Measurements from ENCODE around the gene TTBK2. TPM values are rescaled to one million over a fixed set of nuclear protein-coding genes. Genes with fewer than 3 reads are reported as not detected.

Gene TTBK2
- total RNA-seq, 4 donors from 2014 or later, result 6.0 to 16.2 (median 11.9) TPM

DNA sequence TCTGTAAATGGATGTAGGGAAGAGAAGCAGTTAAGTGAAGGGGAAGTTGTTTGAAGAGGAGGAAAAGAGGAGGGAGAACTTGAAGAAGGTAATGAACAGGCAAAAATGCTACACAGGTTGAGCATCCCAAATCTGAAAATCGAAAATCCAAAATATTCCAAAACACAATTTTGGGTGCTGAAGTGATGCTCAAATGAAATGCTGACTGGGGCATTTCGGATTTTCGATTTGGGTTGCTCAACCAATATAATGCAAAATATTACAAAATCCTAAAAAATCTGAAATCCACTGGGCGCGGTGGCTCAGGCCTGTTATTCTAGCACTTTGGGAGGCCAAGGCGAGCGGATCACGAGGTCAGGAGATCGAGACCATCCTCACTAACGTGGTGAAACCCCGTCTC, 121.8 kb downstream of the TTBK2 start:
- TF ChIP-seq POLR2A (IDR thresholded peaks at IDR 0.05) (no peak), CTCF (IDR thresholded peaks at IDR 0.05) (no peak)
- no peak overlapping the region for H3K4me3 ChIP-seq (ENCODE audit: low read depth, poor library complexity, severe bottlenecking)
- WGBS, 2 donors, result 97% methylated on average over 11 of the region's 11 CpGs
- intact Hi-C loops (cut with DNase I; ENCODE audit: low total_unique reads), result no loop called here
- DNase-seq (ENCODE audit: low spot score in 2 of 2), result no peak

DNA sequence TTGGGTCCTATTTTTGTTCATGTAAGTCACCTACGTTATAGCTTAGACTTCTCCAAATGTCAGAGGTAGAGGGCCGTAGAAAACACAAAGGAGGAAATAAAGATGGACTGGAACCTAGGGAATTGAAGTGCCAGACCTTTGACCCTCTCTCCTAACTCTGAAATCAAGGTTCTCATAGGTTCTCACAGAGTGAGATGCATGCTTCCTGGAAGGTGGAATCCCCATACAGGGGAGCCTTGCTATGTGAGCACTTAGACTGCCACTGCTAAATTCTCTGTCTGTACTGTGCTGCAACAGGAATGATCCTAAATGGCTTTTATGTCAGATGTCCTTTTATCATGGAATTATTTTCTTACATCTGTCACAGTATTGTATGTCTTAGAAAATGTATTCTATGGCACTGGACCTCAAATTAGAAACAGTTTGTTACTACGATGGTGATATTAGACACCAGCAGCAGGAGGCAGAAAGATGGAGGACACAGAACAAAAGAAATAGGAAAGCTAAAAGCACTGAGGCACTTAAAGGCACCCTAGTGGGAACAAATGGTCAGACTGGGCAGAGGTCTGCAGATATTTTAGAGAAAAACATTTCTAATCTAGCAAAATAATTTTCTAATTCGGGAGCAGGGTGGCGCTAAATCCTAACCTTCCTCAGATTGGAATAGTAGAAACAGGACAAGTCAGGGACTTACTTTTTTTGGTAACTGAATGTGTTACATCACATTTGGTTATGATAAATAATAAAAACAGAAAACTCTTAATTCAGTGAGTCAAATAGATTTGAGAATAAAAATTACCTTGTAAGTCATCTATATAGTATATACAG, 123.4 kb downstream of the TTBK2 start:
- no peak for DNase-seq (ENCODE audit: low spot score in 2 of 2)
- intact Hi-C loops (cut with DNase I; ENCODE audit: low total_unique reads), result no loop called here
- TF ChIP-seq POLR2A (IDR thresholded peaks at IDR 0.05) (no peak), CTCF (IDR thresholded peaks at IDR 0.05) (no peak)
- 87 to 94% methylated on average over 5 of the region's 5 CpGs for WGBS, 2 donors
- H3K4me3 ChIP-seq (ENCODE audit: low read depth, poor library complexity, severe bottlenecking), result no peak overlapping the region

DNA sequence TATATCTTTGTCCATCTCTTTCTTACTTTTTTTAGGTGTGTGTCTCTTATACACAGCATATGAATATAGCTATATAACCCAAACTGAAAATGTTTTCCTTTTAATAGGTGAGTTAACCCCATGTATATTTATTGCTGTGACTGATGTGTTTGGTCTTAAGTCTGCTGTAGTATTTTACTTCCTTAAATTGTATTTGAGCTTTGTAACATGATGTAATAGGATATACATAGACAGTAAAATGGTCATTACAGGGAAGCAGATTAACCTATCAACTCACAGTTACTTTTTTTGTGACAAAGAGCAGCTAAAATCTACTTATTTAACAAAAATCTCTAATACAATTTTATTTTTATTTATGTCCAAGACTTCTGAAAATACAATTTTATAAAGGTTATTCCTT, 131.9 kb downstream of the TTBK2 start:
- intact Hi-C loops (cut with DNase I; ENCODE audit: low total_unique reads), result no loop called here
- no peak for DNase-seq (ENCODE audit: low spot score in 2 of 2)
- no peak overlapping the region for H3K4me3 ChIP-seq (ENCODE audit: low read depth, poor library complexity, severe bottlenecking)
- TF ChIP-seq POLR2A (IDR thresholded peaks at IDR 0.05) (no peak), CTCF (IDR thresholded peaks at IDR 0.05) (no peak)

DNA sequence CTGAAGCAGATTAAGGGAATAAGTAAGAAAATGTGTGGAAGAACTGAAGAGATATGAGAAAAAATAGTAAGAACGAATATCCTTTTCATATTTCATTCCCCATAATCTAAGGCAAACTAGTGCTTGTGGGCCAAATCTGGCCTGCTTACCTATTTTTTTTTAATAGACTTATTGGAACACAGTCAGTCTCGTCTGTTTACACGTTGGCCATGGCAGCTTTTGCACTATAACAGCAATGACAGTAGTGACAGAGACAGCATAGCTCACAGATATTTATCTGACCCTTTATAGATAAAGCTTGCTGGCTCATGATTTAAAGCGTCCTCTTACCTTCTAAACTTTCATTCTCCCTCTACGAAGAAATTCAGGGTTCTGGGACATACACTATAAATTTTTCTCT, 133.6 kb downstream of the TTBK2 start:
- DNase-seq (ENCODE audit: low spot score in 2 of 2), result no peak

DNA sequence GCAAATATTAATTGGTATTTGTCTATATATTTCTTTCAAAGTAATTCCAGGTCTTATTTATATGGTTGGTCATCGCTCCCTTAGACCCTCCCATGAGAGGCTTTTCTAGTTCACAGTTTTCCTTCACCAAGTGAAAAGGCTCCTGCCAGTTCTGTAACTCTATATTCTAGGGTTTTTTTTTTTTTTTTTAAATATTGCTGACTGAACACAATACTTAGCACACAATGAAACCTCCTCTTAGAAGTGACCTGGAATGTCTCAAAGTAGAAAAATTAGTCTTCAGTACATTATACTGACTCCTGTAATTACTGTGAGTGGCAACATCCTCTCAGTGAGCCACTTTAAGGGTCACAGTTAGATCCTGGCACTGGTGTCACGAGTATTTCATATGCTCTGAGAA, 135.0 kb downstream of the TTBK2 start:
- no peak for DNase-seq (ENCODE audit: low spot score in 2 of 2)
- TF ChIP-seq POLR2A (IDR thresholded peaks at IDR 0.05), result no peak
- no peak for TF ChIP-seq CTCF (IDR thresholded peaks at IDR 0.05)
- WGBS, 2 donors, result 100% methylated on average over 2 of the region's 2 CpGs
- intact Hi-C loops (cut with DNase I; ENCODE audit: low total_unique reads), result no loop called here
- no peak overlapping the region for H3K4me3 ChIP-seq (ENCODE audit: low read depth, poor library complexity, severe bottlenecking)

More for the DNA sequence above, 133.6 kb downstream of the TTBK2 start:
- no peak overlapping the region for H3K4me3 ChIP-seq (ENCODE audit: low read depth, poor library complexity, severe bottlenecking)
- TF ChIP-seq CTCF (IDR thresholded peaks at IDR 0.05) (no peak), POLR2A (IDR thresholded peaks at IDR 0.05) (no peak)
- intact Hi-C loops (cut with DNase I; ENCODE audit: low total_unique reads), result no loop called here
- WGBS, 2 donors, result 88 to 92% methylated on average over 5 of the region's 5 CpGs

GRCh38 chr15:42784705-42785104, 135.9 kb downstream of the TTBK2 start:
- no peak for DNase-seq (ENCODE audit: low spot score in 2 of 2)
- no peak for TF ChIP-seq POLR2A (IDR thresholded peaks at IDR 0.05)
- no peak for TF ChIP-seq CTCF (IDR thresholded peaks at IDR 0.05)
- no peak overlapping the region for H3K4me3 ChIP-seq (ENCODE audit: low read depth, poor library complexity, severe bottlenecking)
- intact Hi-C loops (cut with DNase I; ENCODE audit: low total_unique reads), result no loop called here
- 100% methylated on average over 1 of the region's 1 CpG for WGBS, 2 donors
